Germinal center (tissue), 1 donor: ENCODE data around the gene PATJ.
"Not testable (repeated sequence)": the region's sequence is repeated elsewhere in the genome, so short reads cannot be mapped to it uniquely, and the experiment has no call there.

Experiments used
- DNase-seq: peaks from one replicate; pipeline ENCODE4 v3.0.0; 2012; ENCODE audit warnings: mixed read lengths, low spot score

The PATJ gene

DNA sequence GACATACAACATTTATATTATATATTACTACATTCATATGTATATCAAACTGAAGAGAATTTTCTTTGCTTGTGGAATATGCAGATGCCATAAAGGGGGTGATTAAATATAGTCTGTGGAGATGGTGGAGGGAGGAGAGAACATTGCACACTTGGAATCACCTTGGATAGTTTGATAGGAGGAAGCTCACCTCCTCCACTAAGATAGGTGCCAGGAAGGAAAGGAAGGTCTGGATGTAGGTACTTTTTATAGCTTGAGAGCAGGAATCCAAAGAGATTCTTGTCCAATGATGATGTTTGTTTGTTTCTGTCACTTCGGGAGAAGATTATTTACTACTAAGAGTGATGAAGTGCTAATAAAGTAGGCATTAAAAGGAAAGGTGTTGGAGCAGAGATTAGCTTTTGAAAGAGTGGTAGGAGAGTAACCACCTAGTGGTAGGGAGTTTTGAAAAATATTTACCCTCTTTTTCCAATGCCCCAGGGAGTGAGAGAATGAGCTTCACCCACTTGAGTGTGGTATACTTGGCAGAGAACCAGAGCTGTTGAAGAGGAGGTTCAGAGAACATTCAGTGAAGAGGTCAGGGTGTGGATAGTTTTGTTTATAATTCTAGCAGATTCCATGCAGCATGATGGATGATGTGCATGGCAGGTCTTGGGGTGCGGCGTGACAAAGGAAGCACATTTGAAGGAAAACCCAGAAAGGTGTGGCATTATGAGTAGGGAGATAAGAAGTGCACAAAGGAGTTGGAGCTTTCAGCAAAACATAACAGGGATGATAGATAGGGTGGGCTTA lies 145.0 kb downstream of the PATJ start:
- DNase-seq = no peak

GRCh38 chr1:61887931-61888564 lies 145.8 kb downstream of the PATJ start:
- no peak for DNase-seq

- no peak for DNase-seq
These were observed 146.5 kb downstream of the PATJ start for GRCh38 chr1:61888808-61889207.

GRCh38 chr1:61890435-61890834 lies 148.2 kb downstream of the PATJ start:
- not testable (repeated sequence) for DNase-seq

DNA sequence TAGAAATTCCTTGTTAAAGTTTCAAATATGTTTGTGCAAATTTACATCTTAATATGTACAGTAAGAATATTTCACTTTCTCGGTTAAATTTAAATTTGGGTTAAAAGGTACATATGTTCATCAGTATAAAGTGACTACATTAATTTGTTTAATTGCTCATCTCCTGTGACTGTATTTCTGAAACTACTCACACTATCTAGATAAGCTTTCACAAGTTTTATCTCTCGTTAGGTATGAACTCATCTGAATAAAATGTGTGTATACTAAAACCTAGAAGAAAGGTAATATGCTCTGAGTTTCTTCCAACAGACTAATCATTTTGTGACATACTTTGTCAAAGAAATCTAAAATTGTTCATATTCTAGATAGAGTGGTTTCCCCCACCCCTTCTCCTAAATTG lies 150.7 kb downstream of the PATJ start:
- no peak for DNase-seq

GRCh38 chr1:61894296-61894695 lies 152.0 kb downstream of the PATJ start:
- DNase-seq = not testable (repeated sequence)

DNA sequence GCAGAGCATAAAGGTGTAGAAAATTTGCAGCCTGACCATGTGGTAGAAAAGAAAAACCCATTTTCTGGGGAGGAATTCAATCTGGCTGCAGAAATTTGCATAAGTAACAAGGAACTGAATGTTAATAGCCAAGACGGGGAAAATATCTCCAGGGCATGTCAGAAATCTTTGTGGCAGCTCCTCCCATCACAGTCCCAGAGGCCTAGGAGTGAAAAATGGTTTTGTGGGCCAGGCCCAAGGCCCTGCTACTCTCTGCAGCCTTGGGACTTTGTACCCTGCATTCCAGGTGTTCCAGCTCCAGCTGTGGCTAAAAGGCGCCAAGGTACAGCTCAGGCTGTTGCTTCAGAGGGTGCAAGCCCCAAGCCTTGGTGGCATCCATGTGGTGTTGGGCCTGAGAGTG lies 152.9 kb downstream of the PATJ start:
- DNase-seq = no peak

DNA sequence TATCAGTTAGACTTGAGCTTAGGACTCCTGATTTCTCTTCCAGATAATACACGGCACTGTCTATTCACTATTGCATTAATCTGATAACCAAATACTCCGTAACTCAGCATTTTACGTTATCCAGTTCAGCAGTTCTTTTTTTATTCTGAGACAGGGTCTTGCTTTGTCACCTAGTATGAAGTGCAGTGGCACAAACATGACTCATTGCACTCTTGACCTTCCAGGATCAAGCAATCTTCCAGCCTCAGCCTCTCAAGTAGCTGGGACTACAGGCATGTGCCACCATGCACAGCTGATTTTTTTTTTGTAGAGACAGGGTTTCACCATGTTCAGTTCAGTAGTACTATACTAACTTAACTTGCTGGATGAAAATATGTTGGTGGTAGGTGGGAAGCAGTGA lies 156.4 kb downstream of the PATJ start:
- no peak for DNase-seq

- no peak for DNase-seq
These were observed 162.1 kb downstream of the PATJ start for GRCh38 chr1:61904354-61904753.

DNA sequence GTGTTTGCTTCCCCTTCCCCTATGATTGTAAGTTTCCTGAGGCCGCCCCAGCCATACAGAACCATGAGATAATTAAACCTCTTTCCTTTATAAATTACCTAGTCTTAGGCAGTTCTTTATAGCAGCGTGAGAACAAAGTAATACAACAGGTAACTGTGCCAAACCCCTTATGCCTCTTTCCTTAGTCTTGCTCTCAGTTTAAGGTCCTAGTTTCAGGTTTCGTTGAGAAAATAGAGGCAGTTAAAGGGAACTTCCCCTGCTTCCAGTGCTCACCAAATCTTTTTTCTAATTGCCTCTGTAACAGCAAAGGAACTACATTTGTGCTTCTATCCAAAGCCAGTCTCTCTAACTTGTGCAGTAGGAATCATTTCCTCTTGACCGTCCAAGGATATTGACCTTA lies 164.8 kb downstream of the PATJ start:
- no peak for DNase-seq

GRCh38 chr1:61910035-61910434 lies 167.8 kb downstream of the PATJ start:
- no peak for DNase-seq

DNA sequence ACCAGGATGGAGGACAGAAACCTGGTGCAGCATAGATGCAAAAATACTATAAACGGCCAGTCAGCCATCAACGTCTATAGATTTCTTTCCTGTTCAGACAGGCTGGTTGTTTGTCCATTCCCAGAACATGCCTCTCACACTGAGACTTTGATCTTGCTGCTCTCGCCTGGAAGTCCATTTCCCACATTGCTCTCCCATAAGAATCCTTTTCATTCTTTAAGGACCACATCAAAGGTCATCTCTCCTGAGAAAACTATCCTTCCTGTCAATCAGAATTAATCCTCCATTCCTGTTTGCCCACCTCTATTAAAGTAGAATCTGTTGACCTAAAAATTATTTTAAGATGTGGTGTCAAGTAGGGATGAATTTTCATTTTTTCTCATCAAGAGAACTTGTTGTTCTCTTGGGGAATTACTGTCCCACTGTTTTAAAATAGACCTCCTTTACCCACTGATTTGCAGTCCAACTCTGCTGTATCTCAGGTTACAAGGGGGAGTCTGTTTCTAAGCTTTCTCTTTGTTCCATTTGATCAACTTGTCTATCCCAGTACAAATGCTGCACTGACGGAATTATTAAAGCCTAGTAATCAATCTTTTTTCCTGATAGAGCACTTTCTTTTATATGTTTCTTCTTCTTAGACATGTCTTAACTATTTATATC lies 172.7 kb downstream of the PATJ start:
- DNase-seq = no peak

- no peak for DNase-seq
These were observed 179.2 kb downstream of the PATJ start for GRCh38 chr1:61921435-61921834.

GRCh38 chr1:61922950-61923480 lies 180.7 kb downstream of the PATJ start:
- DNase-seq = no peak

- DNase-seq = no peak
These were observed 183.5 kb downstream of the PATJ start for GRCh38 chr1:61925591-61926298.

- DNase-seq = no peak
These were observed 184.3 kb downstream of the PATJ start for GRCh38 chr1:61926597-61926996.

GRCh38 chr1:61930116-61930645 lies 187.9 kb downstream of the PATJ start:
- DNase-seq = no peak

GRCh38 chr1:61931587-61932279 lies 189.5 kb downstream of the PATJ start:
- DNase-seq = no peak

DNA sequence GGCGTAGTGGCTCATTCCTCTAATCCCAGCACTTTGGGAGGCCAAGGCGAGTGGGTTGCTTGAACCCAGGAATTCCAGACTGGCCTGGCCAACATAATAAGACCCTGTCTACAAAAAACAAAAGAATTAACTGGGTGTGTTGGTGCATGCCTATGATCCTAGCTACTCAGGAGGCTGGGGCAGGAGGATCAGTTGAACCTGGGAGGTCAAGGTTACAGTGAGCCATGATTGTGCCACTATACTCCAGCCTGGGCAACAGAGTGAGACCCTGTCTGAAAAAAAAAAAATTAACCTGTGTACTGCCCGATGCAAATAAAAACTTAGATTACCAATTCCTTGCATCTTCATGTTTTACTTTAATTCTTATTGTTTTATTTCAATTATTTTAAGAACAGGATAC lies 193.2 kb downstream of the PATJ start:
- no peak for DNase-seq

DNA sequence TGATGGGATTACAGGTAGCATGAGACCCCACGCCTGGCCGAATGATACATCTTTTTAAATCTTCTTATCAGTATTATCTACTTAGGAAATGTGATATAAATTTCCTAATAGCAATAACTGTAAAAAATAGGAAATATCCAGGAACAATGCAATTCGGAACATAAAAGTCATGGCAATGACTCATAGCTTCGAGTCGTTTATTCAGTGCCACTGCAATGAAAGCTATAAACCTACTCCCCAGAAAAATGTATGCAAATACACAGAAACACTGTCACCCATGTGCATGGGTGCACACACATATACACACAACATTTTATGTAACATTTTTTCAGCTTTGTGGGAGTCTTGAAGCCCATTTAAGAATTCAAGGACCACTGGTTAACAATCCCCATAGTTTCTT lies 194.6 kb downstream of the PATJ start:
- DNase-seq = no peak

DNA sequence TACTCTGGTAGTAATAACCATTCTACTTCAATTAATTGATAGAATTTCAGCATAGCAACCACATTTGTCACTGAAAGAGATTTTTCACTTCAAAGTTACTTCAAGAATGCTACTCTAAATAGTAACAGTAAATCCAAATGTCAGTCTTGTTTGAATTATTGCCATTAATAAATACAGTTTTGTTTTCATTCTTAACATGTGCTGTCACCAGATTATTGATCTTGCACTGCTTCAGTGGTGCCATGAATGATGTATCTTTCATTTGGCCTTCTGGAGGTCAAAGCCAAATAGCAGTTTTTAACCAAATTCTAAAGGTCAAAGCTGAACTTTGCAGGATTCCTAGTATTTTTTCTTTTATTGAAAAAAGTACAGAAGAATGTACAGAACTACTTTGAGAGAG lies 199.5 kb downstream of the PATJ start:
- no peak for DNase-seq
